Activated naive CD8-positive, alpha-beta T cell treated with anti-CD3 and anti-CD28 coated beads for 36 hours (primary cell): Measurements from ENCODE around the gene FANCC. TPM values are rescaled to one million over a fixed set of nuclear protein-coding genes. Genes with fewer than 3 reads are reported as not detected.
"Not testable (repeated sequence)": the region's sequence is repeated elsewhere in the genome, so short reads cannot be mapped to it uniquely, and the experiment has no call there.

ENCODE experiments used
- DNase-seq: peaks from one replicate; pipeline ENCODE4 v3.0.0; 2021
- H3K27ac Mint-ChIP-seq: one replicate; pipeline ENCODE4 v1.8.0; 2022; ENCODE audit warnings: mild to moderate bottlenecking, moderate library complexity, mixed read lengths
- H3K27me3 Mint-ChIP-seq: one replicate; pipeline ENCODE4 v1.8.0; 2022; ENCODE audit warnings: mild to moderate bottlenecking, mixed read lengths
- H3K36me3 Mint-ChIP-seq: one replicate; pipeline ENCODE4 v1.8.0; 2021; ENCODE audit warnings: mild to moderate bottlenecking, mixed read lengths
- H3K4me1 Mint-ChIP-seq: one replicate; pipeline ENCODE4 v1.8.0; 2021; ENCODE audit warnings: mixed read lengths
- H3K4me3 Mint-ChIP-seq: one replicate; pipeline ENCODE4 v1.8.0; 2022; ENCODE audit warnings: mild to moderate bottlenecking, moderate library complexity, mixed read lengths
- H3K9me3 Mint-ChIP-seq: one replicate; pipeline ENCODE4 v1.8.0; 2022; ENCODE audit warnings: mixed read lengths
- total RNA-seq, 2 experiments: library from RNA; stranded (reverse); gene quantifications; one replicate each; pipeline ENCODE4 v1.2.3, GENCODE V29; 2021

Gene FANCC
- total RNA-seq, 2 experiments from 2014 or later, result 16.0 to 16.5 TPM

DNA sequence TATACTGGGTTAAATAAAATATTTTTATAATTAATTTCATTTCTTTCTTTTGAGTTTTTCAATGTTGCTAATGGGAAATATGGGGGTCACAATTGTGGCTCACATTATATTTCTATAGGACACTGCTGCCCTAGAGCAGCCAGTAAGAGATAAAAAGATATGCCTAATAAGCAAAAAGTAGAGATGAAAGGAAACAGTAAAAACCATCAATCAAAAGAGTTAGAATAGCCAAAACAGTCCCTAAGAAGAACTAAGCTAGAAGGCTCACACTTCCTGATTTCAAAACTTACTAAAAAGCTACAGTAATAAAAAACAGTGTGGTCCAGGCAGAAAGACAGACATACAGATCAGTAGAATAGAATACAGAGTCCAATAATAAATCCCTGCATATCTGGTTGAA is 104.4 kb downstream of the FANCC start:
- no peak for DNase-seq
- Mint-ChIP-seq H3K4me1 (peaks cover 8% of the 10 kb centered on the region), H3K27ac (no peak overlapping the region), H3K27me3 (no peaks in the 10 kb centered on the region), H3K4me3 (no peak overlapping the region), H3K9me3 (no peaks in the 10 kb centered on the region), H3K36me3 (peaks cover 4% of the 10 kb centered on the region)

DNA sequence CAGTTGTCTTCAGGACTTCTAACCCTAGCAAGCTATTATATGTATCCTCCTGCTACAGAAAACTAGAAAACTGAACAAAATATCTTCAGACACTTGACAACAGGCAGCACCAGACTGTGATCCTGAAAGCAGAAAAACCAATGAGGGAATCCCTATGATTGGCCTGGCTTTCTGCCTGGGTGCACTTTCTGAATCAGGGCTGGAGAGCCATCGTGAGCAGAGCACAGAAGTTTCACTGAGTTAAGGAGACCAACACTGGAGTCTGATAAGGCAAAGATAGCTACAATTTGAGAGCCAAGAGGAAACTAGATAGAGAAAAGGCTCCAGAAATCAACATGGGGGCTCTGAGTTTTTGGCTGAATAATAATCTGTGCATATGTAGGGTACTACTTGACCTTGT is 106.5 kb downstream of the FANCC start:
- Mint-ChIP-seq H3K36me3 (peaks cover 4% of the 10 kb centered on the region), H3K27ac (no peak overlapping the region), H3K9me3 (no peaks in the 10 kb centered on the region), H3K27me3 (no peaks in the 10 kb centered on the region), H3K4me1 (peaks cover 8% of the 10 kb centered on the region), H3K4me3 (no peak overlapping the region)
- DNase-seq, result no peak

- H3K4me1 Mint-ChIP-seq, result peaks cover 7% of the 10 kb centered on the region
- H3K4me3 Mint-ChIP-seq, result no peak overlapping the region
- H3K36me3 Mint-ChIP-seq, result peaks cover 4% of the 10 kb centered on the region
- no peak overlapping the region for H3K27ac Mint-ChIP-seq
- H3K27me3 Mint-ChIP-seq, result no peaks in the 10 kb centered on the region
- H3K9me3 Mint-ChIP-seq, result no peaks in the 10 kb centered on the region
- DNase-seq, result no peak
Measured at GRCh38 chr9:95207403-95207802, 110.1 kb downstream of the FANCC start.

GRCh38 chr9:95206143-95206542 is 111.4 kb downstream of the FANCC start:
- Mint-ChIP-seq H3K4me3 (no peak overlapping the region), H3K27me3 (no peaks in the 10 kb centered on the region), H3K36me3 (peaks cover 4% of the 10 kb centered on the region), H3K4me1 (peaks cover 12% of the 10 kb centered on the region), H3K27ac (no peak overlapping the region), H3K9me3 (no peaks in the 10 kb centered on the region)
- no peak for DNase-seq

DNA sequence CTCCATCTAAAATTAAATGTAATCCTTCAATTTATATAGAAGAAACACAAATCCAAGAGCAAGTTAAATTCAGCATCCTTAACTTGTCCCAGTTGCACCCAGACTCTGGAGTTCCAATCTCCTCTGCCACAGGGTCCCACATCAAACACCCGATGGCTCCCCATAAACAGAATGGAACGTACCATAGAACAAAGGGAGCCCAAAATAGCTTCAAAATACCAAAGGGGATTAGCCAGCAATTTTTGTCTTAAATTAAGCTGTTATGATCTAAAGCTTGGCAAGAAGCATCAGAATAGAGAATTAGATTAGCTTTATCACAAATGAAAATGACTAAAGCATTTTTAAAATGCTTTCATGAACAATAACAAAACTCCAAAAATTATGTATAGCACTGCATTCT is 112.8 kb downstream of the FANCC start:
- no peaks in the 10 kb centered on the region for H3K27me3 Mint-ChIP-seq
- no peak for DNase-seq
- no peak overlapping the region for H3K27ac Mint-ChIP-seq
- peaks cover 4% of the 10 kb centered on the region for H3K36me3 Mint-ChIP-seq
- peaks cover 14% of the 10 kb centered on the region for H3K4me1 Mint-ChIP-seq
- H3K4me3 Mint-ChIP-seq, result no peak overlapping the region
- H3K9me3 Mint-ChIP-seq, result no peaks in the 10 kb centered on the region

- no peak overlapping the region for H3K4me3 Mint-ChIP-seq
- no peak overlapping the region for H3K27ac Mint-ChIP-seq
- no peak for DNase-seq
- H3K9me3 Mint-ChIP-seq, result no peaks in the 10 kb centered on the region
- H3K4me1 Mint-ChIP-seq, result peaks cover 14% of the 10 kb centered on the region
- H3K27me3 Mint-ChIP-seq, result no peaks in the 10 kb centered on the region
- peaks cover 5% of the 10 kb centered on the region for H3K36me3 Mint-ChIP-seq
Measured at GRCh38 chr9:95204310-95204709, 113.2 kb downstream of the FANCC start.

GRCh38 chr9:95203019-95203418 is 114.5 kb downstream of the FANCC start:
- H3K36me3 Mint-ChIP-seq, DNase-seq, H3K9me3 Mint-ChIP-seq, H3K4me3 Mint-ChIP-seq, H3K27me3 Mint-ChIP-seq, H3K27ac Mint-ChIP-seq: not testable (repeated sequence)
- H3K4me1 Mint-ChIP-seq, result peaks cover 14% of the 10 kb centered on the region

DNA sequence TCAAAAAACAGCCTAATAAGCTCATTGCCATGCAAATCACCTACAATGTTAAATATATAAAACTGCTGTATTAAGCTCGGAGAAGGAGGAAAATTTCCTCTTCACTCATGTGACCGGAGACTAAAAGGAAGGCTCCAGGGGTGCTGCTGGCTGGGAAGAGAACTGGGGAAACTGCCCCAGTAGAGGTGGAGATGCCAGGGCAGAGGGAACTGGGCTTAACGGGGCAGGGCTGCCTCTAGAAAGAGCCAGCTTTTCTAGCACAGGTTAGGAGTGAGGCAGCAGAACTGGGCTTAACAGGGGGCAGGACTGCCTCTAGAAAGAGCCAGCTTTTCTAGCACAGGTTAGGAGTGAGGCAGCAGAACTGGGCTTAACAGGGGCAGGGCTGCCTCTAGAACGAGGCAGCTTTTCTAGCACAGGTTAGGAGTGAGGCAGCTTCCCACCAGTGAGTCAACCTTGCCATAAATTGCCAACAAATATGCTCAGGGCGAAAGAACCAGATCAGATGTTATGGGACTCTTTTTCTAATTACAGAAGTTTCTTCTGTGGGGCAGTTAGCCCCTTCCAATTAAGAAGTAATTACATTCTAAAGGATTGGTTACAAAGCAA is 115.3 kb downstream of the FANCC start:
- H3K27me3 Mint-ChIP-seq, result no peaks in the 10 kb centered on the region
- no peak for DNase-seq
- no peak overlapping the region for H3K27ac Mint-ChIP-seq
- H3K4me3 Mint-ChIP-seq, result no peak overlapping the region
- H3K9me3 Mint-ChIP-seq, result no peaks in the 10 kb centered on the region
- H3K4me1 Mint-ChIP-seq, result peaks cover 14% of the 10 kb centered on the region
- peaks cover 2% of the 10 kb centered on the region for H3K36me3 Mint-ChIP-seq

GRCh38 chr9:95201206-95201605 is 116.3 kb downstream of the FANCC start:
- DNase-seq, result no peak
- Mint-ChIP-seq H3K4me3 (no peak overlapping the region), H3K27ac (no peak overlapping the region), H3K27me3 (no peaks in the 10 kb centered on the region), H3K36me3 (peaks cover 2% of the 10 kb centered on the region), H3K4me1 (peaks cover 14% of the 10 kb centered on the region), H3K9me3 (no peaks in the 10 kb centered on the region)

- no peak overlapping the region for H3K4me3 Mint-ChIP-seq
- H3K4me1 Mint-ChIP-seq, result peaks cover 8% of the 10 kb centered on the region
- no peaks in the 10 kb centered on the region for H3K27me3 Mint-ChIP-seq
- no peak for DNase-seq
- H3K9me3 Mint-ChIP-seq, result no peaks in the 10 kb centered on the region
- H3K36me3 Mint-ChIP-seq, result peaks cover 6% of the 10 kb centered on the region
- no peak overlapping the region for H3K27ac Mint-ChIP-seq
Measured at GRCh38 chr9:95197692-95198271, 119.7 kb downstream of the FANCC start.

- peaks cover 12% of the 10 kb centered on the region for H3K36me3 Mint-ChIP-seq
- H3K27ac Mint-ChIP-seq, result no peak overlapping the region
- no peak overlapping the region for H3K4me3 Mint-ChIP-seq
- peaks cover 19% of the 10 kb centered on the region for H3K4me1 Mint-ChIP-seq
- H3K9me3 Mint-ChIP-seq, result no peaks in the 10 kb centered on the region
- H3K27me3 Mint-ChIP-seq, result no peaks in the 10 kb centered on the region
- DNase-seq, result no peak
Measured at GRCh38 chr9:95193480-95193879, 124.0 kb downstream of the FANCC start.

- H3K9me3 Mint-ChIP-seq, result no peaks in the 10 kb centered on the region
- H3K36me3 Mint-ChIP-seq, result peaks cover 12% of the 10 kb centered on the region
- H3K4me3 Mint-ChIP-seq, result no peak overlapping the region
- no peaks in the 10 kb centered on the region for H3K27me3 Mint-ChIP-seq
- H3K4me1 Mint-ChIP-seq, result peaks cover 19% of the 10 kb centered on the region
- no peak overlapping the region for H3K27ac Mint-ChIP-seq
- DNase-seq, result no peak
Measured at GRCh38 chr9:95193067-95193466, 124.4 kb downstream of the FANCC start.

GRCh38 chr9:95192631-95193030 is 124.9 kb downstream of the FANCC start:
- H3K4me3 Mint-ChIP-seq, result no peak overlapping the region
- H3K27ac Mint-ChIP-seq, result no peak overlapping the region
- no peaks in the 10 kb centered on the region for H3K27me3 Mint-ChIP-seq

DNA sequence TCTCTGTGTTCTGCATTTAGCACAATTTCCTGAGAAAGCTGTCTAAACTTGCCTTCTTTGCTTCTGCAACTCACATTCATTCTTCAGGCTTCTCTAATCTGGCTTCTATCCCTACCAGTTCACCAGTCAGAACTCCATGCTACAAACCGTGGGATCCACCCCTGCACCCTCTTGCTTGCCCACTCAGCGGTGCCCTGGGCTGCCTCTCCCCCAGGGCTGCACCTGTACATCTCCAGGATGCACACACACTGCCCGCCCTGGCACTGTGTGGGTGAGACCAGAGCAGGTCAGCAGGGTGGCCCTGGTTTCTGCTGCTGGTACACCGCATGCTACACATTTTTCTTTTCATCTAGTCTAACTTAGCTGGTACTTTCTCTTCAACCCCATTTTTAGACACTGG is 127.1 kb downstream of the FANCC start:
- Mint-ChIP-seq H3K4me1 (peaks cover 19% of the 10 kb centered on the region), H3K9me3 (no peaks in the 10 kb centered on the region), H3K4me3 (no peak overlapping the region), H3K27me3 (no peaks in the 10 kb centered on the region), H3K27ac (peak overlapping the region; percentile 25), H3K36me3 (peaks cover 12% of the 10 kb centered on the region)
- DNase-seq, result no peak

More at GRCh38 chr9:95192631-95193030, 124.9 kb downstream of the FANCC start:
- peaks cover 19% of the 10 kb centered on the region for H3K4me1 Mint-ChIP-seq
- H3K36me3 Mint-ChIP-seq, result peaks cover 12% of the 10 kb centered on the region
- H3K9me3 Mint-ChIP-seq, result no peaks in the 10 kb centered on the region
- DNase-seq, result no peak

DNA sequence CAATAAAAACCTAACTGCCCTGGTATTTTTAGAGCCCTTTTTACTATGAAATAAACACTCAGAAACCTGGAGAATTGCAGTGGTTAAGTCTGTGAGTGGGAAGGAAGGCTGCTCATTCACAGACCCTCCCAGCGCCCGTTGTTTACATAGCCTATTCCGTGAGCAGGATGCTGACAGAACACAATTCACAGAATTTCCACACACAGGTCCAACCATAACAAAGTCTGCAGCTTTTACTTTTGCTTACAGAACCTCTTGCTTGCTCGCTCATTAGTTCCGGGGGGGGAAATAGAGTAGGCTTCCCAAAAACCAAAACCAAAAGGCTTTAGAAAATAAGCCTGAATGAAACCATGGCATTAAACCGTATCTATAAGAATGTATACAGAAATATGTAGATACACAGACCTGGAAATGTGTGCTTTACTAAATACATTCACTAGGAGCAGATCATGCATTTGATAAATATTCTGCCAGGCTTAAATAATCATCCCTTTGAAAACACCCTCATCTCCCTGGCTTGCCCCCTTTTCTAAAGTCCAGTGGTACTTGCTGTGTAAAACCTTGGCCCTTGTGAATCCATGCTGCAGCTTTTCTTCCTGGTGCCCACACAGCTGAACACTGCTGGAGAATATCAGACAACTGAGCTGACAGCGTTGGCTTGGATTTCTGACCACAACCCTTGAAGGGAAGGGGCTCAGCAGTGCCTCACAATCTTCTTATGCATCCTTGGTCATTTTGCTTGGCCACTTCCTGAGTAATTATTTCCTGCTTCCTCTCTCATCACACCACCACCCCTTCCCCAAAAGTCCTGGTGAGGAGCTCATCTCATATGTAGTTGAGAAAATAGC is 128.0 kb downstream of the FANCC start:
- peak; percentile 22 for DNase-seq
- Mint-ChIP-seq H3K4me1 (peaks cover 19% of the 10 kb centered on the region), H3K9me3 (no peaks in the 10 kb centered on the region), H3K36me3 (peaks cover 10% of the 10 kb centered on the region), H3K27me3 (no peaks in the 10 kb centered on the region), H3K4me3 (peak overlapping the region; percentile 27), H3K27ac (peak overlapping the region; percentile 59)
